ENCODE results near the gene BBS9. TPM values are rescaled to one million over a fixed set of nuclear protein-coding genes. Genes with fewer than 3 reads are reported as not detected.

Gene BBS9
- total RNA-seq, 1 experiment from 2014 or later, result 5.7 TPM

DNA sequence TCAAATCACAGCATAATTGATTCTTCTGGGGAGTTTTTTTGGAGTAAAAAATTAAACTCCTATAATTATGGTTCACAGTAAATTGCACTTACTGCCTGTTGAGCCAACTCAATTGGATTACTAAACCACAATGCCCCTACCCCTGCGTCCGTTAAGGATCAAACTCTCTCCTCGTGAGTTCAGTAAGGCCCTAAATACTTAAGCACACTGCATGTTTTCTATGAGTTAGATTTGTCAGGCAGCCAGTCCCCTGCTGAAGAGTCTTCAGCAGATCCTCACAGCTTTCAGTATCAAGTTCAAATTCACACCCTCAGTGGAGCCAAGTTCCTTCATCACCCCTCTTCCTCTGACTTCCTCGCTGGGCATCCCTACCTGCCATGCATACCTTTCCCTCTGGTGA lies 501.0 kb downstream of the BBS9 start:
- intact Hi-C loops (cut with micrococcal nuclease), result no loop called here
- DNase-seq, result no peak
- Histone ChIP-seq H3K9ac (ENCODE audit: low read length) (no peak overlapping the region), H3F3A (ENCODE audit: low read length, unreplicated experiment) (no peaks in the 10 kb centered on the region), H3K27ac (ENCODE audit: low read length) (no peak overlapping the region), H3K27me3 (ENCODE audit: low read length) (no peaks in the 10 kb centered on the region), H3K4me1 (ENCODE audit: insufficient read depth, low read length) (no peaks in the 10 kb centered on the region; the same call in 1 of the 2 replicates), H3K9me2 (replicated peaks; ENCODE audit: low read length) (no peaks in the 10 kb centered on the region), H4K20me1 (ENCODE audit: low read length) (no peaks in the 10 kb centered on the region), H3K79me2 (ENCODE audit: low read length) (no peaks in the 10 kb centered on the region), H3K4me2 (ENCODE audit: low read length) (no peak overlapping the region), H2AFZ (ENCODE audit: low read length) (no peak overlapping the region), H3K9me3 (ENCODE audit: low read length) (no peaks in the 10 kb centered on the region), H3K4me3 (ENCODE audit: low read length) (no peak overlapping the region), H3K36me3 (ENCODE audit: low read depth, low read length) (no peaks in the 10 kb centered on the region)
- CTCF ChIA-PET, result no interaction called here
- TF ChIP-seq EZH2phosphoT487 (IDR thresholded peaks at IDR 0.05; ENCODE audit: borderline replicate concordance, low read length) (no peak), EZH2 (IDR thresholded peaks at IDR 0.05; ENCODE audit: low read length, unreplicated experiment) (no peak)
- TF ChIP-seq, protein P1, sequence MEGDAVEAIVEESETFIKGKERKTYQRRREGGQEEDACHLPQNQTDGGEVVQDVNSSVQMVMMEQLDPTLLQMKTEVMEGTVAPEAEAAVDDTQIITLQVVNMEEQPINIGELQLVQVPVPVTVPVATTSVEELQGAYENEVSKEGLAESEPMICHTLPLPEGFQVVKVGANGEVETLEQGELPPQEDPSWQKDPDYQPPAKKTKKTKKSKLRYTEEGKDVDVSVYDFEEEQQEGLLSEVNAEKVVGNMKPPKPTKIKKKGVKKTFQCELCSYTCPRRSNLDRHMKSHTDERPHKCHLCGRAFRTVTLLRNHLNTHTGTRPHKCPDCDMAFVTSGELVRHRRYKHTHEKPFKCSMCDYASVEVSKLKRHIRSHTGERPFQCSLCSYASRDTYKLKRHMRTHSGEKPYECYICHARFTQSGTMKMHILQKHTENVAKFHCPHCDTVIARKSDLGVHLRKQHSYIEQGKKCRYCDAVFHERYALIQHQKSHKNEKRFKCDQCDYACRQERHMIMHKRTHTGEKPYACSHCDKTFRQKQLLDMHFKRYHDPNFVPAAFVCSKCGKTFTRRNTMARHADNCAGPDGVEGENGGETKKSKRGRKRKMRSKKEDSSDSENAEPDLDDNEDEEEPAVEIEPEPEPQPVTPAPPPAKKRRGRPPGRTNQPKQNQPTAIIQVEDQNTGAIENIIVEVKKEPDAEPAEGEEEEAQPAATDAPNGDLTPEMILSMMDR (conservative IDR thresholded peaks at IDR 0.05; ENCODE audit: low read depth, low read length), result no peak
- POLR2A ChIA-PET (ENCODE audit: unreplicated experiment), result no interaction called here
- BruUV-seq (replicated peaks), result no TSS peak
- ATAC-seq, result no peak

DNA sequence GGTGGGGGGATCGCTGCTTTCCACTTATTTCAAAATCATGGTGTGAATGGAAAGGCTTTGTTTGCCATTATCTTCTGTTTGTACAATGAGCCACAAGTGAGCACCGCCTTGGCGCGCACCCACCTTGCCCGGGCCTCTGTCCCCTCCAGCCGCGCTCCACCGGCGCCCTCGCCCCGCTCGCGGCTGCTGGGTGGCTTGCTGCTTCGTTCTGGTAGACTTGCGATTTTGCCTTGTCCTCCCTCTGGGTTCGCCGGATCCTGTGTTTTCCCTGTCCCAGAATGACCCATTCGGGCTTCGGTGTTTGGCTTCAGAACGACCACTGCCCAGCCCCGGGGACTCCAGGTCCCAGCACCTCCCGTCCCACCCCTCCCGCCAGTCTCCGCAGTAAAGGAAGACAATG lies 503.0 kb downstream of the BBS9 start:
- Histone ChIP-seq H3K79me2 (ENCODE audit: low read length) (no peaks in the 10 kb centered on the region), H3K9me2 (replicated peaks; ENCODE audit: low read length) (no peaks in the 10 kb centered on the region), H3K27ac (ENCODE audit: low read length) (no peak overlapping the region), H3K36me3 (ENCODE audit: low read depth, low read length) (no peaks in the 10 kb centered on the region), H3K27me3 (ENCODE audit: low read length) (no peaks in the 10 kb centered on the region), H3F3A (ENCODE audit: low read length, unreplicated experiment) (no peaks in the 10 kb centered on the region), H3K4me3 (ENCODE audit: low read length) (no peak overlapping the region), H3K9ac (ENCODE audit: low read length) (no peak overlapping the region), H3K9me3 (ENCODE audit: low read length) (no peaks in the 10 kb centered on the region), H2AFZ (ENCODE audit: low read length) (no peak overlapping the region), H3K4me2 (ENCODE audit: low read length) (no peak overlapping the region), H4K20me1 (ENCODE audit: low read length) (no peaks in the 10 kb centered on the region), H3K4me1 (ENCODE audit: insufficient read depth, low read length) (no peaks in the 10 kb centered on the region; the same call in 1 of the 2 replicates)
- intact Hi-C loops (cut with micrococcal nuclease), result no loop called here
- BruUV-seq (replicated peaks), result no TSS peak
- CTCF ChIA-PET, result no interaction called here
- POLR2A ChIA-PET (ENCODE audit: unreplicated experiment), result no interaction called here
- ATAC-seq, result no peak
- DNase-seq, result no peak
- TF ChIP-seq, protein P1 (conservative IDR thresholded peaks at IDR 0.05; ENCODE audit: low read depth, low read length), result no peak
- TF ChIP-seq EZH2 (IDR thresholded peaks at IDR 0.05; ENCODE audit: low read length, unreplicated experiment), result no peak
- no peak for TF ChIP-seq EZH2phosphoT487 (IDR thresholded peaks at IDR 0.05; ENCODE audit: borderline replicate concordance, low read length)

DNA sequence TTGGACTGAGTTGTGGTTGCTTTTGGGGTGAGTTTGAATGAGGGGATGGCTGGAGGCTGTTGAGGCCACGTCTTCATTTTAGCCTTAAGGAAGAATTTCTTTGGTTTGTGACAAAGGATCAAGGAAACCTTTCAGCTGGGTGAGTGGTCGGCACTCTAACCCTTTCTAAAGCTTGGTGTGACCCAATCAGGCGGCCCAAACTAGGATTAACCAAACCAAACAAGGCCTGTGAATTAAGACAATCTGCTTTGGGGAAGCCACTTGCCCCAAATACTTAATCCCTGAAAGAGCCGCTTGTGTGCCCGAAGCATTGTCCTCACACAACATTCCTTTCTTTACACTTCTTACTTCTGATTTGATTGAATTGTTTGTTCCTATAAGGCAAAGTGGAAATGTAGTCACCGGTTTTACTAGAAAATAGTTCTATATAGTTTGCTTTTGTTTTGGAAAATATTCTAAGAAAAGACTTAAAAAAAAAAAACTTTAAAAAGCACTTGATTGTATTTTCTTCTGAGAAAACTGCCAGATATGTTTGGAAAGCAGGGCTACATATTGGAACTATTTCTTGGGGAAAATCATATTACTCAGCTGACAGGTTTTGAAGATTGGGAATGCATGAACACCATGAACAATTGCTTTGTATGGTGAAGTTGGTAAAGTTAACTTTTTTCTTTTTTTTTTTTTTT lies 503.6 kb downstream of the BBS9 start:
- H3F3A ChIP-seq (ENCODE audit: low read length, unreplicated experiment), result no peaks in the 10 kb centered on the region
- no peaks in the 10 kb centered on the region for H3K36me3 ChIP-seq (ENCODE audit: low read depth, low read length)
- H3K4me3 ChIP-seq (ENCODE audit: low read length), result no peak overlapping the region
- H3K4me2 ChIP-seq (ENCODE audit: low read length), result no peak overlapping the region
- H3K9me2 ChIP-seq (replicated peaks; ENCODE audit: low read length), result no peaks in the 10 kb centered on the region
- no peak overlapping the region for H3K9ac ChIP-seq (ENCODE audit: low read length)
- H3K4me1 ChIP-seq (ENCODE audit: insufficient read depth, low read length), result no peaks in the 10 kb centered on the region; the same call in 1 of the 2 replicates
- H3K79me2 ChIP-seq (ENCODE audit: low read length), result no peaks in the 10 kb centered on the region
- DNase-seq (no peak), ATAC-seq (no peak)
- ChIA-PET POLR2A (ENCODE audit: unreplicated experiment) (no interaction called here), CTCF (no interaction called here)
- H3K27me3 ChIP-seq (ENCODE audit: low read length), result no peaks in the 10 kb centered on the region
- H2AFZ ChIP-seq (ENCODE audit: low read length), result no peak overlapping the region
- no peaks in the 10 kb centered on the region for H3K9me3 ChIP-seq (ENCODE audit: low read length)
- TF ChIP-seq EZH2phosphoT487 (IDR thresholded peaks at IDR 0.05; ENCODE audit: borderline replicate concordance, low read length) (no peak), EZH2 (IDR thresholded peaks at IDR 0.05; ENCODE audit: low read length, unreplicated experiment) (no peak)
- TF ChIP-seq, protein P1 (conservative IDR thresholded peaks at IDR 0.05; ENCODE audit: low read depth, low read length), result no peak
- no peaks in the 10 kb centered on the region for H4K20me1 ChIP-seq (ENCODE audit: low read length)
- no peak overlapping the region for H3K27ac ChIP-seq (ENCODE audit: low read length)
- intact Hi-C loops (cut with micrococcal nuclease), result no loop called here
- no TSS peak for BruUV-seq (replicated peaks)
